Daoy (cell line): ENCODE results near the gene SCN4A. TPM values are rescaled to one million over a fixed set of nuclear protein-coding genes. Genes with fewer than 3 reads are reported as not detected.
"Not testable (repeated sequence)": the region's sequence is repeated elsewhere in the genome, so short reads cannot be mapped to it uniquely, and the experiment has no call there.

Source experiments
- DNase-seq: peaks from one replicate; pipeline ENCODE4 v3.0.0-alpha.2; 2015; ENCODE audit warnings: low read depth
- total RNA-seq: library from RNA; depleted of rRNA; stranded (reverse); fragments of >200 nt; shearing (Covaris generic); gene quantifications from 2 replicates; pipeline ENCODE4 v1.2.3, GENCODE V29; 2014

Gene SCN4A
- total RNA-seq, 1 experiment from 2014 or later: 0.06 TPM

GRCh38 chr17:63984651-63985386, 12.1 kb upstream of the SCN4A start:
- DNase-seq: peak; percentile 80

GRCh38 chr17:63984236-63984635, 11.5 kb upstream of the SCN4A start:
- DNase-seq: no peak

- no peak for DNase-seq
Measured at GRCh38 chr17:63983320-63983719, 10.6 kb upstream of the SCN4A start.

- DNase-seq: not testable (repeated sequence)
Measured at GRCh38 chr17:63982641-63983040, 9.9 kb upstream of the SCN4A start.

- no peak for DNase-seq
Measured at GRCh38 chr17:63978272-63979200, 5.8 kb upstream of the SCN4A start.

- no peak for DNase-seq
Measured at GRCh38 chr17:63976702-63977101, 4.0 kb upstream of the SCN4A start.

GRCh38 chr17:63975541-63976092, 2.9 kb upstream of the SCN4A start:
- no peak for DNase-seq

- DNase-seq: peak; percentile 88
Measured at GRCh38 chr17:63974594-63975192, 2.0 kb upstream of the SCN4A start.

- peak; percentile 53 for DNase-seq
Measured at GRCh38 chr17:63973930-63974593, 1.3 kb upstream of the SCN4A start.

GRCh38 chr17:63973247-63973646, 529 bp upstream of the SCN4A start:
- no peak for DNase-seq

- no peak for DNase-seq
Measured at GRCh38 chr17:63969278-63969677, 3.4 kb downstream of the SCN4A start.

GRCh38 chr17:63967953-63968352, 4.8 kb downstream of the SCN4A start:
- peak; percentile 49 for DNase-seq

GRCh38 chr17:63966646-63967264, 6.0 kb downstream of the SCN4A start:
- no peak for DNase-seq

GRCh38 chr17:63963123-63963522, 9.6 kb downstream of the SCN4A start:
- no peak for DNase-seq

- DNase-seq: no peak
Measured at GRCh38 chr17:63962298-63962744, 10.4 kb downstream of the SCN4A start.

GRCh38 chr17:63961355-63962212, 11.1 kb downstream of the SCN4A start:
- peak; percentile 66 for DNase-seq

GRCh38 chr17:63960430-63960829, 12.3 kb downstream of the SCN4A start:
- DNase-seq: no peak

- DNase-seq: no peak
Measured at GRCh38 chr17:63960006-63960405, 12.7 kb downstream of the SCN4A start.

GRCh38 chr17:63956296-63956920, 16.3 kb downstream of the SCN4A start:
- no peak for DNase-seq

GRCh38 chr17:63955791-63956190, 16.9 kb downstream of the SCN4A start:
- DNase-seq: no peak
